K562 (cell line): ENCODE data around the gene CPTP. TPM values are rescaled to one million over a fixed set of nuclear protein-coding genes. Genes with fewer than 3 reads are reported as not detected.

Source experiments
- JUN ChIP-seq, 2 experiments: sonication (generic) in 1 of 2; formaldehyde crosslinking in 1 of 2; IDR thresholded peaks; 2 replicates each; pipeline versions ENCODE4 v1.6.1 to v1.8.0; 2012 to 2022; ENCODE audit warnings: borderline replicate concordance in 2 of 2, mild to moderate bottlenecking in 2 of 2, improper control_type of control experiment in 1 of 2, low read depth in 1 of 2, low read length in 1 of 2, missing genetic modification reagents in 1 of 2
- MTA2 ChIP-seq: fragments of 450-650 bp; IDR thresholded peaks from 2 replicates; pipeline ENCODE4 v1.6.1; 2016; ENCODE audit warnings: low read depth
- MTA3 ChIP-seq: fragments of 450-650 bp; formaldehyde crosslinking; IDR thresholded peaks from 2 replicates; pipeline ENCODE4 v1.6.1; 2017; ENCODE audit warnings: mild to moderate bottlenecking, borderline replicate concordance
- NFE2 ChIP-seq: IDR thresholded peaks from 2 replicates; pipeline ENCODE4 v1.6.1; 2014; ENCODE audit warnings: antibody characterized with exemption, low read depth
- RCOR1 ChIP-seq, 2 experiments: IDR thresholded peaks; 2 replicates each; pipeline ENCODE4 v1.6.1; 2012; ENCODE audit warnings: low read depth in 2 of 2, low read length in 2 of 2, borderline replicate concordance in 1 of 2, improper control_type of control experiment in 1 of 2
- RUNX1 ChIP-seq: sonication (generic); IDR thresholded peaks from 2 replicates; pipeline ENCODE4 v1.6.1; 2016; ENCODE audit warnings: antibody characterized with exemption, low read depth
- SIN3A ChIP-seq, 2 experiments: fragments of 150-350 bp in 1 of 2; IDR thresholded peaks; 2 replicates each; pipeline ENCODE4 v1.6.1; 2011 to 2016; ENCODE audit warnings: borderline replicate concordance in 2 of 2, low read depth in 2 of 2, low read length in 2 of 2, mild to moderate bottlenecking in 2 of 2, moderate library complexity in 2 of 2; ENCODE audit not compliant: control insufficient read depth in 1 of 2
- SREBF2 ChIP-seq: sonication (generic); formaldehyde crosslinking; IDR thresholded peaks from 2 replicates; pipeline ENCODE4 v1.4.0; 2020; ENCODE audit warnings: mild to moderate bottlenecking, missing genetic modification reagents
- SUPT5H ChIP-seq: fragments of 450-650 bp; IDR thresholded peaks from 2 replicates; pipeline ENCODE4 v1.6.1; 2016
- ZNF695 ChIP-seq: fragments of 450-650 bp; formaldehyde crosslinking; IDR thresholded peaks from 2 replicates; pipeline ENCODE4 v1.4.0; 2020; ENCODE audit warnings: mild to moderate bottlenecking, moderate library complexity
- polyA plus RNA-seq, 8 experiments: library from polyadenylated mRNA; depleted of rRNA in 4 of 8; stranded (reverse) in 5 of 8; unstranded in 3 of 8; fragments of >200 nt; fragmentation: Nextera tagmentation in 2 of 8; fragmentation: Illumina TruSeq in 1 of 8; extraction: Ambion mirVana in 2 of 8; extraction: Trizol in 1 of 8; gene quantifications; 2 replicates each; pipeline versions ENCODE4 v1.2.1 to v1.2.3, GENCODE V29; 2011 to 2014; ENCODE audit warnings: inconsistent platforms in 1 of 8, missing spikeins in 1 of 8
- total RNA-seq, 7 experiments: library from RNA; depleted of rRNA in 6 of 7; stranded (reverse); fragments of >200 nt in 6 of 7; fragmentation: Illumina TruSeq in 2 of 7; extraction: Trizol in 2 of 7; gene quantifications; 2 replicates each; pipeline versions ENCODE4 v1.2.1 to v1.2.3, GENCODE V29; 2011 to 2021; ENCODE audit warnings: low replicate concordance in 1 of 7
- TF ChIP-seq, protein P1 (sequence below): fragments of 450-650 bp; IDR thresholded peaks from 2 replicates; pipeline ENCODE4 v1.6.1; 2016; ENCODE audit warnings: antibody characterized with exemption
- TF ChIP-seq, protein P2 (sequence below): fragments of 250-450 bp; sonication (Bioruptor Pico); IDR thresholded peaks from 2 replicates; pipeline ENCODE4 v1.6.1; 2021; ENCODE audit warnings: mild to moderate bottlenecking
- TF ChIP-seq, protein P3 (sequence below): fragments of 150-350 bp; IDR thresholded peaks from 2 replicates; pipeline ENCODE4 v1.6.1; 2014; ENCODE audit warnings: low read depth, mild to moderate bottlenecking, low read length, borderline replicate concordance
- TF ChIP-seq, protein P4 (sequence below): fragments of 250-450 bp; sonication (Bioruptor Pico); IDR thresholded peaks from 2 replicates; pipeline ENCODE4 v1.4.0; 2020
- TF ChIP-seq, protein P5 (sequence below): fragments of 450-650 bp; formaldehyde crosslinking; conservative IDR thresholded peaks from 2 replicates; pipeline ENCODE4 v1.4.0; 2022; ENCODE audit warnings: mild to moderate bottlenecking, missing genetic modification characterization

The CPTP gene
- total and polyA plus RNA-seq, 9 of the 15 experiments (the other 6 are each of a cell fraction or from before 2014, with no cell fraction given), result 0.11 to 25.8 (median 3.5) TPM

DNA sequence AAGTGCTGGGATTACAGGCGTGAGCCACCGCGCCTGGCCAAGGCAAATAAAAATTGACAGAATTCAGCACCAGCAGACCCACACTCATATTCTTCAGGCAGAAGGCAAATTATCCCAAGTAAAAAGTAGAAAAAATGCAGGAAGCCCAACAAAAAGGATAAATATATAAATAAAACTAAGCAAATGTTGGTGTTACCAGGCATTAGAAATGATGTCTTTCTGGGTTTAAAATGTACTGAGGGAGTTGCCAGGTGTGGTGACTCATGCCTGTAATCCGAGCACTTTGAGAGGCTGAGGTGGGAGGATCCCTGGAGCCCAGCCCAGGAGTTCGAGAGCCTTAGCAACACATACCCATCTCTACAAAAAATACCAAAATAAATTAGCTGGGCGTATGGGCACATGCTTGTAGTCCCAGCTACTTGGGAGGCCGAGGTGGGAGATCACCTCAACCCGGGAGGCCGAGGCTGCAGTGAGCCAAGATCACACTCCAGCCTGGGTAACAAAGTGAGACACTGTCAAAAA lies 6.4 kb upstream of the CPTP start (continued):
- TF ChIP-seq, protein P1, sequence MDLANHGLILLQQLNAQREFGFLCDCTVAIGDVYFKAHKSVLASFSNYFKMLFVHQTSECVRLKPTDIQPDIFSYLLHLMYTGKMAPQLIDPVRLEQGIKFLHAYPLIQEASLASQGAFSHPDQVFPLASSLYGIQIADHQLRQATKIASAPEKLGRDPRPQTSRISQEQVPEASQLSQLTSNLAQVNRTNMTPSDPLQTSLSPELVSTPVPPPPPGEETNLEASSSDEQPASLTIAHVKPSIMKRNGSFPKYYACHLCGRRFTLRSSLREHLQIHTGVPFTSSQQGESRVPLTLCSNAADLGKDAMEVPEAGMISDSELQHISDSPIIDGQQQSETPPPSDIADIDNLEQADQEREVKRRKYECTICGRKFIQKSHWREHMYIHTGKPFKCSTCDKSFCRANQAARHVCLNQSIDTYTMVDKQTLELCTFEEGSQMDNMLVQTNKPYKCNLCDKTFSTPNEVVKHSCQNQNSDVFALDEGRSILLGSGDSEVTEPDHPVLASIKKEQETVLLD, result no peak
- TF ChIP-seq, protein P2, sequence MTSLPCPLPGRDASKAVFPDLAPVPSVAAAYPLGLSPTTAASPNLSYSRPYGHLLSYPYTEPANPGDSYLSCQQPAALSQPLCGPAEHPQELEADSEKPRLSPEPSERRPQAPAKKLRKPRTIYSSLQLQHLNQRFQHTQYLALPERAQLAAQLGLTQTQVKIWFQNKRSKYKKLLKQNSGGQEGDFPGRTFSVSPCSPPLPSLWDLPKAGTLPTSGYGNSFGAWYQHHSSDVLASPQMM (CRISPR knock-in tag), result no peak
- TF ChIP-seq SUPT5H (no peak), RCOR1 (IDR thresholded peaks at IDR 0.05; ENCODE audit: borderline replicate concordance in 1 of 2, low read depth in 2 of 2, low read length in 2 of 2) (peak in 1 of 2 experiments; percentile 68; a peak in 1 of 4 replicates), NFE2 (peak; percentile 26; the same call in 1 of the 2 replicates), MTA2 (no peak), SIN3A (IDR thresholded peaks at IDR 0.05; ENCODE audit: borderline replicate concordance in 2 of 2, control insufficient read depth in 1 of 2, low read depth in 2 of 2, low read length in 2 of 2) (0 out of 4 replicates have a peak, but pooled peaks of 1 of the 2 experiments have one; percentile 12), MTA3 (no peak), SREBF2 (CRISPR knock-in tag) (no peak), JUN (IDR thresholded peaks at IDR 0.05; ENCODE audit: borderline replicate concordance, low read depth, low read length) (peak; percentile 87), JUN (CRISPR knock-in tag; IDR thresholded peaks at IDR 0.05; ENCODE audit: borderline replicate concordance) (no peak), RUNX1 (no peak), ZNF695 (CRISPR knock-in tag) (no peak)
- TF ChIP-seq, protein P3, sequence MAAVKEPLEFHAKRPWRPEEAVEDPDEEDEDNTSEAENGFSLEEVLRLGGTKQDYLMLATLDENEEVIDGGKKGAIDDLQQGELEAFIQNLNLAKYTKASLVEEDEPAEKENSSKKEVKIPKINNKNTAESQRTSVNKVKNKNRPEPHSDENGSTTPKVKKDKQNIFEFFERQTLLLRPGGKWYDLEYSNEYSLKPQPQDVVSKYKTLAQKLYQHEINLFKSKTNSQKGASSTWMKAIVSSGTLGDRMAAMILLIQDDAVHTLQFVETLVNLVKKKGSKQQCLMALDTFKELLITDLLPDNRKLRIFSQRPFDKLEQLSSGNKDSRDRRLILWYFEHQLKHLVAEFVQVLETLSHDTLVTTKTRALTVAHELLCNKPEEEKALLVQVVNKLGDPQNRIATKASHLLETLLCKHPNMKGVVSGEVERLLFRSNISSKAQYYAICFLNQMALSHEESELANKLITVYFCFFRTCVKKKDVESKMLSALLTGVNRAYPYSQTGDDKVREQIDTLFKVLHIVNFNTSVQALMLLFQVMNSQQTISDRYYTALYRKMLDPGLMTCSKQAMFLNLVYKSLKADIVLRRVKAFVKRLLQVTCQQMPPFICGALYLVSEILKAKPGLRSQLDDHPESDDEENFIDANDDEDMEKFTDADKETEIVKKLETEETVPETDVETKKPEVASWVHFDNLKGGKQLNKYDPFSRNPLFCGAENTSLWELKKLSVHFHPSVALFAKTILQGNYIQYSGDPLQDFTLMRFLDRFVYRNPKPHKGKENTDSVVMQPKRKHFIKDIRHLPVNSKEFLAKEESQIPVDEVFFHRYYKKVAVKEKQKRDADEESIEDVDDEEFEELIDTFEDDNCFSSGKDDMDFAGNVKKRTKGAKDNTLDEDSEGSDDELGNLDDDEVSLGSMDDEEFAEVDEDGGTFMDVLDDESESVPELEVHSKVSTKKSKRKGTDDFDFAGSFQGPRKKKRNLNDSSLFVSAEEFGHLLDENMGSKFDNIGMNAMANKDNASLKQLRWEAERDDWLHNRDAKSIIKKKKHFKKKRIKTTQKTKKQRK, result no peak
- TF ChIP-seq, protein P4, sequence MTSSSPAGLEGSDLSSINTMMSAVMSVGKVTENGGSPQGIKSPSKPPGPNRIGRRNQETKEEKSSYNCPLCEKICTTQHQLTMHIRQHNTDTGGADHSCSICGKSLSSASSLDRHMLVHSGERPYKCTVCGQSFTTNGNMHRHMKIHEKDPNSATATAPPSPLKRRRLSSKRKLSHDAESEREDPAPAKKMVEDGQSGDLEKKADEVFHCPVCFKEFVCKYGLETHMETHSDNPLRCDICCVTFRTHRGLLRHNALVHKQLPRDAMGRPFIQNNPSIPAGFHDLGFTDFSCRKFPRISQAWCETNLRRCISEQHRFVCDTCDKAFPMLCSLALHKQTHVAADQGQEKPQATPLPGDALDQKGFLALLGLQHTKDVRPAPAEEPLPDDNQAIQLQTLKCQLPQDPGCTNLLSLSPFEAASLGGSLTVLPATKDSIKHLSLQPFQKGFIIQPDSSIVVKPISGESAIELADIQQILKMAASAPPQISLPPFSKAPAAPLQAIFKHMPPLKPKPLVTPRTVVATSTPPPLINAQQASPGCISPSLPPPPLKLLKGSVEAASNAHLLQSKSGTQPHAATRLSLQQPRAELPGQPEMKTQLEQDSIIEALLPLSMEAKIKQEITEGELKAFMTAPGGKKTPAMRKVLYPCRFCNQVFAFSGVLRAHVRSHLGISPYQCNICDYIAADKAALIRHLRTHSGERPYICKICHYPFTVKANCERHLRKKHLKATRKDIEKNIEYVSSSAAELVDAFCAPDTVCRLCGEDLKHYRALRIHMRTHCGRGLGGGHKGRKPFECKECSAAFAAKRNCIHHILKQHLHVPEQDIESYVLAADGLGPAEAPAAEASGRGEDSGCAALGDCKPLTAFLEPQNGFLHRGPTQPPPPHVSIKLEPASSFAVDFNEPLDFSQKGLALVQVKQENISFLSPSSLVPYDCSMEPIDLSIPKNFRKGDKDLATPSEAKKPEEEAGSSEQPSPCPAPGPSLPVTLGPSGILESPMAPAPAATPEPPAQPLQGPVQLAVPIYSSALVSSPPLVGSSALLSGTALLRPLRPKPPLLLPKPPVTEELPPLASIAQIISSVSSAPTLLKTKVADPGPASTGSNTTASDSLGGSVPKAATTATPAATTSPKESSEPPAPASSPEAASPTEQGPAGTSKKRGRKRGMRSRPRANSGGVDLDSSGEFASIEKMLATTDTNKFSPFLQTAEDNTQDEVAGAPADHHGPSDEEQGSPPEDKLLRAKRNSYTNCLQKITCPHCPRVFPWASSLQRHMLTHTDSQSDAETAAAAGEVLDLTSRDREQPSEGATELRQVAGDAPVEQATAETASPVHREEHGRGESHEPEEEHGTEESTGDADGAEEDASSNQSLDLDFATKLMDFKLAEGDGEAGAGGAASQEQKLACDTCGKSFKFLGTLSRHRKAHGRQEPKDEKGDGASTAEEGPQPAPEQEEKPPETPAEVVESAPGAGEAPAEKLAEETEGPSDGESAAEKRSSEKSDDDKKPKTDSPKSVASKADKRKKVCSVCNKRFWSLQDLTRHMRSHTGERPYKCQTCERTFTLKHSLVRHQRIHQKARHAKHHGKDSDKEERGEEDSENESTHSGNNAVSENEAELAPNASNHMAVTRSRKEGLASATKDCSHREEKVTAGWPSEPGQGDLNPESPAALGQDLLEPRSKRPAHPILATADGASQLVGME (CRISPR knock-in tag), result no peak
- TF ChIP-seq, protein P5, sequence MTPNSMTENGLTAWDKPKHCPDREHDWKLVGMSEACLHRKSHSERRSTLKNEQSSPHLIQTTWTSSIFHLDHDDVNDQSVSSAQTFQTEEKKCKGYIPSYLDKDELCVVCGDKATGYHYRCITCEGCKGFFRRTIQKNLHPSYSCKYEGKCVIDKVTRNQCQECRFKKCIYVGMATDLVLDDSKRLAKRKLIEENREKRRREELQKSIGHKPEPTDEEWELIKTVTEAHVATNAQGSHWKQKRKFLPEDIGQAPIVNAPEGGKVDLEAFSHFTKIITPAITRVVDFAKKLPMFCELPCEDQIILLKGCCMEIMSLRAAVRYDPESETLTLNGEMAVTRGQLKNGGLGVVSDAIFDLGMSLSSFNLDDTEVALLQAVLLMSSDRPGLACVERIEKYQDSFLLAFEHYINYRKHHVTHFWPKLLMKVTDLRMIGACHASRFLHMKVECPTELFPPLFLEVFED (CRISPR knock-in tag), result no peak
